HG03469 (cell line): Measurements from ENCODE around the gene KNCN.

ENCODE experiments used
- ATAC-seq: cut with Tn5 transposase; IDR thresholded peaks from one replicate; pipeline ENCODE4 v1.9.1; 2021; ENCODE audit warnings: mild to moderate bottlenecking, moderate library complexity, moderate number of reproducible peaks; ENCODE audit not compliant: unreplicated experiment

The KNCN gene

DNA sequence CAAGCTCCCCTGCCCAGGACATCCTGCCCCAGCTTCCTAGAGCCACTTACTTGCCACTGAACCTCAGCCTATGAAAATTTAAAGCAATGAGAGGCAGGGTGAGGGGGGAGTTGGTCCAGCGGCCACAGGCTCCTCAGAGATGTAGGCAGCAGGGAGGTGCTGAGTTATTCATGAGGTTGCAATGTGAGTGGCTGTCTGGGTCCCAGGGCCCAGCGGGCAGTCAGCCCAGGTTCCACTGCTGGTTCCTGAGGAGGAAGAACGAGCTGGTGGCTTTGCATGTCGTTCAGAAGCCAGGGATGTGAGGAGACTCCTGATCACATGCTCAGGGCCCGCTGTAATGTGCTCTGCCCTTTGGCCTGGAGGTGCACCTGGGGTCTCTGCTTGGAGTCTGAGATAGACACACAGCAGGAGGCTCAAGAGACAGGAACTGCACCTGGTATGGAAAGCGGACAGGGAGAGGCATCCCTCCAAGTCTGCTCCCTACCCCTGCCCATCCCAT is at the start of gene KNCN:
Gene KNCN, minus strand, starts transcription at position 51 of the 499 bp plus-strand sequence. CDS start 432 bp downstream, outside the sequence.
- no peak for ATAC-seq

DNA sequence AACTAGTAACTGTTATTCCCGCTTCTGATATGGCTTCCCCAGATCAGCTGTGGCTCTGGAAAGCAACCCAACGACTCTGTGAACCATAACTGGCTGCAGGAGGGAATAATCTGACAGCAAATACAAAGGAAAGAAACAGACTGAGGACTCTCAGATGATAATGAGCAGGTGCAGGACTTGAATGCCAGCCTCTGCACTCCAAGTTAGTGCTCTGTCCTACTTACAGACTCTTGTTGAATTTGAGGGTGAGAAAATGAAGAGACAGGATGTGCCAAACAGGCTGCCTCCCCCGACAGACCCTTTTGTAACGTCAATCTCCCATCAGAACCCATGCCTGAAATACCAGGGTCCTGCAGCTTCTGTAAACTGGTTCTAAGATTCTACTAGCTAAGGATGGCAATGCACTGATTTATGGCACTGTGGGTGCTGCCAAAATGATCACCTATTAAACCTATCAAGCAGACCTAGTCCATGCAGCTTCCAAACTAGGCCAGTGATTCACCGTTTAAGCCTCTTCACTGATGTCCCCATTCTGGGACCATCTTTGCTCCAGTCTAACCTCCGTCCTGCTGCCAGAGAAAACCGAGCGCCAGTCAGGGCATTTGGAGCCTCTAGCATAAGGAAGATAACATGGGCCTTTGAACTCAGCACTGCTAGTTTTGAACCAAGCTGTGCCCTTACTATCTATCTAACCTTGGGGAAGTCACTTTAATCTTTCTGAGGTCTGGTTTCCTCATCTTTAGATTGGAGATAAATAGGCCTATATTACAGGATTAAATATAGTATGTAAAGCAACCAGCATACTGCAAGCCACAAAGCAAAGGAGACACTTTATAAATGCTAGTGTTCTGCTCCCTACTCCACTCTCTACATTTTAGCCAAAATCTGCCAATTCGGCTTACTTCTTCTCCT is 47.9 kb upstream of the KNCN start:
- no peak for ATAC-seq

DNA sequence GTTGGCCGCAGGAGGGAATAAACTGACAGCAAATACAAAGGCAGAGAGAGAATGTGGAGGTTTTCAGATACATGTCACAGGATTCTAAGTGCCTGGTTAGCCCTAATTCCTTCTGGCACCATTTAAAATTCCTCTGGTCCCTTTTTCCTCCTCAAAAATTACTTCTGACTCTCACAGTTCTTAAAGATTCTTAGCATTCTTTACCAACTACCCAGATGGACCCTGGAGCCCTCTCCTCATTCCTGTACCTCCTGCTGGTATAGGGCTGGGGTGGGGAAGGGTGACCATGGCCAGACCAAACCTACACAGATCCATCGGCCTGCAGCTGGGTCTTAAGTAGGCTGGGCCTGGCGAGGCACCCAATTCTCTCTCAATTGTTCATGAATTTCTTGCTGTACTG is 45.4 kb upstream of the KNCN start:
- no peak for ATAC-seq

DNA sequence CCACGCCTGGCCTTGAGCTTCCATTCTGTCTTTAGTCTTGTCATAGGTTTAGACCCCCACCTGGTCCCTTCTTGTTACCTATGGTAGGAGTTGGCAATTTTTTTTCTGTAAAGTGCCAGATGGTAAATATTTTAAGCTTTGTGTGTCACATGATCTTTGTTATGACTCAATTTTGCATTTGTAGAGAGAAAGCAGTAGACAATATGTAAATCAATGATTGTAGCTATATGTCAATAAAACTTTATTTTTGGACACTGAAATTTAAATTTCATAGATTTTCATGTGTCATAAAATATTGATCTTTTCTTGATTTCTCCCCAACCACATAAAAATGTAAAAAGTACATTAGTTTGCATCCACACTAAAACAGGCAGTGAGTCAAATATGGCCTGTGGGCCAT is 44.6 kb upstream of the KNCN start:
- no peak for ATAC-seq

DNA sequence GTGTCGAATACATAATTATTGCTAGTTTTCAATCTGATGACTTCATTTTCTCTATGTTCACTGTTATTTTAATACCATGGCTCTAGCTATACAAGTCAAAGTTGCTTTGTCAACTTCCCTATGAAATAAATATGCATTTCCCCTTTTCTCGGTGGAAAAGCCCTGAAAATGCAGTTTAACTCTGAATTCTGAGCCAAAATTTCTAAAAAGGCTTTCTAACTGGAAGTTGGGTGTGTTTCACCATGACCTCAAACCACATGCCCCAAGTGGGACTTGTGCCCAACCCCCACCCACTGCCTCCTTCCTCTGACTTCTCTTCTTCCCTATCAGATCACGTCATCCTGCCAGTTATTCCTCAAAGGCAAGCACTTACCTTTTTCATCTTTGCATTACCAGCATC is 43.7 kb upstream of the KNCN start:
- no peak for ATAC-seq

DNA sequence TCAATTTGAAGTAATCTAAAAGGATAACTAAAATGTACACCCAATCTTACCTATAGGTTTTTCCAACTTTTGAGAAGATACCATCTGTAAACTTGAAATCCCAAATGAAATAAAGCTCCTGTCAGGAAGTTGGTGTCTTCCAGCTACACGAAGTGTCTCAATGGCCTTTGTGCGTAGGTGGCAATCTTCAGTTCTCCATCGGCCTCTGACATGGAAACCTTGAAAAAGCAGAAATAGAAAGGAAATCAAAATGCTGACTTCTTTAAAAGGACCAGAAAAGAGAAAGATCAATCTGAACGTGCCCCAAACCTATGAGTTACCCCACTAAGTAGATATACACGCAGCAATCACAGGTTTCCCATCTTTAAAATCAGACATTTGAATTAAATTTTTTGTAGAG is 42.6 kb upstream of the KNCN start:
- no peak for ATAC-seq

DNA sequence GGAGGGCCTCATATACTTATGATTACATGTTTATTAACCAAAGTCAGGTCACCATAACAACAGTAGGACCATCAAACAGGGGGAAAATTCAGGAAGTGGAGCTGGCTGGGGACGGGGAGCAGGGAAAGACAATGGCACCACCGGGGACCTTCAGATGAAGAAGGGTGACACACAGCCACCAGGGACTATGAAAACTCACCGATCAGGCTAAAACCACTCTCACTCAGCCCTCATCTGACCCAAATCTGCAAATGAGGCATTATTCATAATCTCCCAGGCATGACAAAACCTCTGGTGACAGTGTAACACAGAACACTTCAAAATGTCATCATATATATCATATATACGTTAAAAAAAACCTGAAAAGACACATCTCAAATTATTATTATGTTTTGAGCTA is 41.4 kb upstream of the KNCN start:
- ATAC-seq = no peak

DNA sequence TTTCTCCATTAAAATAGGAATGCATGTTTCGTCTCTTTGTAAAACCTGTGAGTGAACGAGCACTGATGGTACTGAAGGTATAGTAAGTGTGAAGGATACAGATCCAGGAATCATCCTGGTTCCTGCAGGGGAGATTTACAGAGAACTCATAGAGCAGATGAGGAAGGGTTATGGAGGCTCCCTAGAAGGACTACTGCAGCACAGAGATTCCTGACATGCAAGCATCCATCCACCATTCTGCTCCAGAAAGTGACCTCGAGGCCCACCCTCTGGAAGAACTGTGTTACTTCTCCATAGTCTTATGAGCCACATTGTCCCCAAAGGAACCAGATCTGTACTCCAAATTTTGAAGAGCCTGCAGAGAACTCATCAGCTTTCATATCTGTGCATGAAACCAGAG is 38.1 kb upstream of the KNCN start:
- no peak for ATAC-seq

DNA sequence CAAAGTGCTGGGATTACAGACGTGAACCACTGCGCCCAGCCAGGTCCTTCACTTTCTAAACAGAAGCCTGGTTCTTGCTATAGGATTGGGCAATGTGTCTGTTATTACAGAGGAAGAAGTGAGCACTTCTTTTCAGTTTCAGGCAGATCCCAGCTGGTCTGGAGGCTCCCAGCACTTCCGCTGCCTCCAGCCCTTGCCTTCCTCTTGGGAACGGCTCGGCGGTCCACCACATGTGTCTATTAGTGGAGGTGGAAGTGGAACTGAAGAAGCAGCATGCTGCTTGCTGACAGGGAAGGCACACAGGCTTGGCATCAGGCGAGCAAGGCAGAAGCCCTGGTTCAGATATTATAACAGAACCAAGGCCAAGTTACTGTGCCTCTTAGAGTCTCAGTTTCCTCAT is 35.6 kb upstream of the KNCN start:
- no peak for ATAC-seq

DNA sequence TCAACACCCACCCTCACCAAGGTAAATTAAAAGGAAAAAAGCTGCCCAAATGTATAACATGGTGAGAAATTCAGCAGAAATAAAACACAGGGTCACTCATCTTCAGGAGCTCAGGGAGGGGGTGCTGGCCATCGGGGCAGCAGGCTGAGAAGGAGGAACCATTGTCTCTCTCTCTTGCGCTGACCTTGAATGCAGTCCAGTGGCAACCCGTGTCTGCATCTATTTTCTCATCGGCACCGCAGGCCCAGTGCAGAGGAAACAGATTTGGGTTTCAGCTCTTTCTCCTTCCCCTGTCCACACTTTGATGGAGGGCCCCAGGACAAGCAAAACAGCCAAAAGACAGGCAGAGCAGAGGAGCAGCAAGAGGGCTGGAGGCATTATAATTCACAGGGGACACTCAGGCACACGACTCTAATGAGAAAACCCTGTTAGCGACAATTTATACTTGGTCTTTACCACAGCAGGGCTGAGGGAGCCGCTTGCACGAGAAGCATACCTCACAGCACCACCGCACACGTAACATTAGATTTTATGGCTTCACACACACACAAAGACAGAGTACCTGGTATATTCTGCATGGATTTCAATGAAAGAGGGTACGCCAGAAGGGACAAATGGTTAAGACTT is 34.0 kb upstream of the KNCN start:
- no peak for ATAC-seq

DNA sequence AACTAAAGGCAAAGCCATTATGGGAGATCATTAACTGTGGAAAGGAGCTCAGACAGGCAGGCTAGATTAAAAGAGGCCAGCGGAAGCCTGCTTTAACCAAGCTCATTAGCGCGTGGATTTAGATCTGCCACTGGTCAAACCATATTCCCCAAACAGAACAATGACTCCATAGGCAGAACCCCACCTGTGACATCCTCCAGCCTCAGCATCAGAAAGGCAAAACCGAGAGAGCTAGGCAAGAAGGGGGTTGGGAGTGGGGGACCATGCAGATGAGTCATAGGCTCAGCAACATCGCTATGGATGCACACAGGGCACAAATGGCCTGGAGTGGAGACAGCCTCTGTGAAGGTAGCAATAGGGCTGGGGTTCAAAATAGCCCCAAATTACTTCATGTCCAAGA is 32.0 kb upstream of the KNCN start:
- ATAC-seq = no peak

DNA sequence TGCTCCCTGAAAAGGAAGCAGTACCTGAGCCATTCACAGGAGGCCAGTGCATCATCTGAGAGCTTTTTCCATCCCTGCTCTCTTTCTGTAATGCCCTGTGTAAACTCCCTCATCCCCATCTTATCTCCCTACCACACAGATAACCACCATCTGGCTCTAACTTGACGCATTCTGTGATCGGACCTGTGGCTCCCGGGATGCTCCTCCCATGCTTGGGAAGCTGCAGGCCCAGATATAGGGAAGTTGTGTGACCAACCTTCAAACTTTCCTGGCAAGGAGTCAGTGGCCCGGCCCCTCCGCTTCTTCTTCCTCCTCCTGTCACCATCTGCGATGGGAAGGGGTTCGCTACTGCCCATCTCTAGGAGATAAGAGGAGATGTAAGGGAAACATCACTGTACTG is 31.5 kb upstream of the KNCN start:
- no peak for ATAC-seq

DNA sequence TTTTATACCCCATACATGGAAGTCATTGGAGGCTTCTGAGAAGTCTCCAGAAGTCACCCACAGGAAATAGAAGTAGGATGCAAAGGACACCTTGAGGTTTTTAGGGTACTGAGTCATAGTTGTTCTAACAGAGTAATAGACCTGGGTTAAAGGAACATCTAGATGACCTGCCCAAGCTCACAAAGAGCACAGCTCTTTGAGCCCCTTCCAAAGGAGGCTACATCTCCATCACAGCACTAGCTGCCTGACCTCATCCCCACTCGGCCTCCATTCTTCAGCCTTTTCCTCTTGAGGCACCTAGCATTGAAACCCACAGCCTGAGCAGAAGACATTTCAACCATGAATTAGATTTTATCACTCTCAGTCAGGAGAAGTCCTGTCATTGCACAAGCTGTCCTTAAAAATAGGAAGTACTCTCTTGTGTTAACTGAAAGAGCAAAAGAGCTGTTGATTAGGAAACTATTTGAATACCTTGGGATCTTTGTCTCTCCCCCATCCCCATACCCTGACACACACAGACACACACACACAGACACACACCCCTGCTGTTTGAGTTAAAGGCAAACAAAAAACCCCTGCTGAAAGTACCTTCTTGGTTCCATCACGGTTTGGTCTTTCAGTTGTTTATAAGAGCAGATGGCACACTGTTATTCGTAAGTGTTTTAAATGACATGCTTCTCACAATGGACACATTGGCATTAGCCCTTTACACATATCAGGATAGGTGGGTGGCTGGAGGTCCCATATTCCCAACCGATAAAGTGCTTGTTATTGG is 30.4 kb upstream of the KNCN start:
- ATAC-seq = no peak

DNA sequence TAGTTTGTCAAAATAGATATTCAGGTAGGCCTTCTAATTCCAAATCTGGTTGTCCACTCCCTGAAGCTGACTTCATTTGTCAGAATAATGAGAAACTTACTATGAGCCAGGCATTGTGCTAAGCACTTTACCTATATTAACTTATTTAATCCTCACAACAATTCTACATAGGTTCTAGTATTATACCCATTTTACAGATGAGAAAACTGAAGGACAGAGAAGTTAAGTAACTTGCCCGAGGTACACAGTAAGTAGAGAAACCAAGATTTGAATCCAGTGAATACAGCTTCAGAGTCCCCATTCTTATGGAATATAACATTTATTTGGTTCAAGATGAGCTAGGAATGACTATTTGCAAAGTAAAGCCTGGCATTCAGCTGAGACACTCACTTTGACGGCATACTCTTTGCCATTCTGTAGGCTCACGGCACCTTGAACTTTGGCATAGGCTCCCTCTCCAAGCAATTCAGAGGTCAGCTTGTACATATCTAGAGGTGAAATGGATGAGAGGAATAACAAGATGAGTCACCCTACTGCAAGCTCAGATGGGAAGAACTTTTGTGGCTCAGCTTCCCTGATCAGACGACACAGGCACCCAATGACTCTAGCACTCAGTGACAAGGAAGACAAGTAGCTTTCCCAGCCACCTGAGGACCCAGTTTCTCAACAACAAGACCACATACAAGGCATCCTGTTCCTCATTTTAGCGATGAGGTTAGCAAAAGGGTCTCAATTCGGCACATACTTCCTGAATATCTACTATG is 28.9 kb upstream of the KNCN start:
- ATAC-seq = no peak

DNA sequence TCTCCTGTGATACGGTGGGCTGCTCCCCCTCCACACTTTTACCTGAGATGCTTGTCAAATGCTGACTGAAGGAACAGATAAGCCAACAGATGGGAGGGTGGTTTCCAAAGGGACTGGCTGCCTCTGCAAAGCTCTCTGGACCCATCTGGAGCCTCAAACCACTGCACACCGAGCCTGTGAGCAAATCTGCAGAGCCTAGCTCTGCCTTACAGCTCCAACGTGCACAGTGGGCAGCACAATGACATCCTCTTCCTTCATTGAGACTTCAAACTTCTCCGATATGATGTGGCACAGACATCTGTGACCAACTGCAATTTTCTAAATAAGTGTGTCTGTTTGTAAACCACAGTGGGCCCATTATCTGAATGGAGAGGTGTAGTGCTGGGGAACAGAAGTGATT is 26.2 kb upstream of the KNCN start:
- ATAC-seq = no peak

DNA sequence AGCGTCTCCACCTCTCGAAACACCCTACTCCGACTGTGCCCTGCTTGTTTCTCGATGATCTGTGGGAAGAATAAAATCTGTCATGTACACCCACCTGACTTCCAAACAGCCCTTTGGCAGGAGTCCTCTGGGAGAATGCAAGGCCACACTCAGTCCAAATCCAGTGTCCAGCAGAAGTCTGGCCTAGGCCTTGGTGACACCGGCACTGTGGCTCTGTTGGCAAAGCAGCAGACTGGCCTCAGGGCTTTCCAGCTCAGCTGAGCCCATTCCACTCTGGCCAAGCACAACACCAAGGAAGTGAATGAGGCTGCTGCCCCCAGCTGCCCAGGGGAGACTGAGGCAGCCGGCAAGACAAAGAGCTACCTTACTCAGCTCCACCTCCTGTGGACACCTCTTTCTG is 25.1 kb upstream of the KNCN start:
- no peak for ATAC-seq

DNA sequence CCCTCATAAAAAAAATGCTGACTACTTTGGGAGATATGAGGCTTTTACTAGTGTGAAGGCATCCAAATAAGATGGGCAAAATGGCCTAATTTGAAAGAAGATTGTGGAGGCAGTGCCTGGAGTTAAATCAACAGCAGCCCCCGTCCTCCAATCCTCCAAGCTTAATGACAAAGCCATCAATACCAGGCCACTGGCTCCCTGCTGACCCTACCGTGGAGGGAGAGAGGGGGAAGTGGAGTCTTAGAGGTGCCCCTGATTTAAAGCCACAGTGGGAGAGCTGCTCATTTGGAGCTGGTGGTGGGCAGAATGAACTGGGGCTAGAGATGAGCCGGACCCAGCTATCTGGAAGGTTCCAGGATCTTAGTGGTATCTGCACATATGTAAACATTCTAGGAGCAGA is 24.3 kb upstream of the KNCN start:
- no peak for ATAC-seq

DNA sequence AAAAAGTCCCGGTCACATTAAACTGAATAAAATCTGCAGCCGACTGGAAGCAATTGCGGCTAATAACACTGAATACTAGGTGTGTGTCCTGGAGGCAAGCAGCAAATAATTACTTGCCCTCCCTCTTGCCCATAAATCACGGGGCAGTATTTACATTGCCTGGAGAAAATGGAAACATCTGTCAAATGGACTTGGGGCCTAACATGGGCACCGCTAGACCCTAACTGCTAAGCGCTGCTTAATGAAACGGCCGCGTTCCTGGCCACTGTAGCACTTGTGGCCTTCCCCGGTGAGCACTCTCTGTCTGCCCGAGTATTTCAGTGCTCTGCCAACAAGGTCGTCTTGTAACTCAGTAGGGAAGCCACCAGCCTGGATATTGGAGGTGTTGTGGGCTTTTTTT is 23.9 kb upstream of the KNCN start:
- no peak for ATAC-seq

DNA sequence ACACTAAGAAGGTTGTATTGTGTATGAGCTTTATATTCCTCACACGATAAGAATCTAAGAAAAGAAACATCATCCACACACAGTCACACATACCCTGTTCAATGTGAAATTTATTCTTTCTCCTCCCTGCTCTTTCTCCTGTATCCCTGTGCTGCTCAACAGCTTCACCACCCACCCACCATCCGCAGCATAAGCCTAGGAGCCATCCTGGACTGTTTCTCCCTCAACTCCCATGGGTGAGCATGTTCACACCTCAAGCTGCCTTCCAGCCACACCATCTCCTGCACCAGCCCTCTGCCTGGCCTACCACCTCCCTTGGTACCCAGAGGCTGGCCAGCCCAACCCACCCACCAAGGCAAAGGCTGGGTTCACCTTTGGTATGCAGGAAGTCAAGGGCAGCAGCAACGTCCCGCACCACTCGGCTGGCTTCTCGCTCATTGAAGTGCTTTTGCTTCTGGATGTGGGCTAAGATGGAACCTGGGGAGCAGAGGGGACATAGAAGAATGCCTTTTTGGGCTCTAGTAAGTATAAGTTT is 20.3 kb upstream of the KNCN start:
- ATAC-seq = no peak

DNA sequence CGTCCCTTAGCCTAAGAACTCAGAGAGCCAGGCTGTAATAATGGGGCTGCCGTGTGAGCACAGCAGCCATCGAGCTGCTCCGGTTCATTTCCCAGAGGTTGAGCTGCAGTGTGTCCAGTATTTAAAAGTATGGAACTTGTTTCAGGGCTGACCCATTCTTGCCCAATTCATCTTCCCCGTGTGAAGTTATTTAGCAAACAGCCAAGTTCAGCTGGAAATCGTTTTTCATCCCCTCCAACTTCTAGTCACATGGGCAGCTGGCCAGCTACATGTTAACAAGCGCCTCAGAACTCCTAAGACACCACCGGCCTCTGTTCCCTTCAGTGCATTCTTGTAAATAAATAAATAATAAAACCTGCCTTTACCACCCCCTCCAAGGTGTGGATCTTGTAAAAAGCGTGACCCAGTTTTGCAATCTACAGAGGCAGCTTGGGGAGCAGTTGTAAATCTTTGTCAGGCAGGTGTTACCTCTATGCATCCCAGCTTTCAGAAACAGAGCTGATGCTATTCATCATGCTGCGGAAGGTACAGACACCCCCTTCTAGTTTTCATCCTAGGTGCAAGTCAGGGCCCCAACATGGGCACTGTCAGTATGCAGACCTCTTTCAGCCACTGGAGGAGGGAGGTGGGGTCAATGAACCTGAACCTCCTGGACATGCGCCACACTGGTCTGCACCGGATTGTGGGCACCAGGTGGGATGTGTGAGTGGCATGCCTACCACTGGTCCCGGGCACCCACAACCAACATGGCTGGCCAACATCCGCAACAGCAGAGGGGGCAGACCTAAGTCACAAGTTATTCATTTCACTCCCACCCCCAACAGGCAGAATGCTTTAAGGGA is 18.7 kb upstream of the KNCN start:
- no peak for ATAC-seq
